Smooth muscle cell (in vitro differentiated cells): ENCODE results near the gene PRKACA. TPM values are rescaled to one million over a fixed set of nuclear protein-coding genes. Genes with fewer than 3 reads are reported as not detected.

Source experiments
- DNase-seq: peaks from one replicate; lab custom pipeline; 2025; ENCODE audit not compliant: unreplicated experiment; lab: John Stamatoyannopoulos, UW
- H2AFZ ChIP-seq: fragments of 200-600 bp; sonication (generic); 2 replicates; pipeline ENCODE4 v1.6.0; 2016; ENCODE audit warnings: antibody characterized with exemption, low read depth, mild to moderate bottlenecking
- H3F3A ChIP-seq: fragments of 200-600 bp; sonication (generic); 2 replicates; pipeline ENCODE4 v1.6.0; 2017; ENCODE audit warnings: antibody characterized with exemption, low read depth
- H3K27ac ChIP-seq: fragments of 200-600 bp; sonication (generic); 2 replicates; pipeline ENCODE4 v1.5.1; 2016; ENCODE audit warnings: low read depth, mild to moderate bottlenecking
- H3K27me3 ChIP-seq: fragments of 200-600 bp; sonication (generic); 2 replicates; pipeline ENCODE4 v1.6.1; 2016; ENCODE audit warnings: low read depth, mild to moderate bottlenecking
- H3K36me3 ChIP-seq: fragments of 200-600 bp; sonication (generic); 2 replicates; pipeline ENCODE4 v1.5.1; 2016; ENCODE audit warnings: low read depth
- H3K4me1 ChIP-seq: fragments of 200-600 bp; sonication (generic); 2 replicates; pipeline ENCODE4 v1.5.1; 2016; ENCODE audit warnings: low read depth
- H3K4me2 ChIP-seq: fragments of 200-600 bp; sonication (generic); 2 replicates; pipeline ENCODE4 v1.6.0; 2016; ENCODE audit warnings: mild to moderate bottlenecking
- H3K4me3 ChIP-seq: fragments of 200-600 bp; sonication (generic); 2 replicates; pipeline ENCODE4 v1.5.1; 2016; ENCODE audit warnings: mild to moderate bottlenecking
- H3K79me2 ChIP-seq: fragments of 200-600 bp; sonication (generic); 2 replicates; pipeline ENCODE4 v1.6.0; 2016; ENCODE audit warnings: low read depth, mild to moderate bottlenecking
- H3K9ac ChIP-seq: fragments of 200-600 bp; sonication (generic); 2 replicates; pipeline ENCODE4 v1.6.0; 2016; ENCODE audit warnings: low read depth
- H3K9me3 ChIP-seq: fragments of 200-600 bp; sonication (generic); replicated peaks from 2 replicates; pipeline ENCODE4 v1.5.1; 2016; ENCODE audit warnings: low read depth
- H4K20me1 ChIP-seq: fragments of 200-600 bp; sonication (generic); 2 replicates; pipeline ENCODE4 v1.6.0; 2016; ENCODE audit warnings: low read depth
- WGBS: methylation state at CpG from one replicate; pipeline ENCODE4 v1.1.7; 2016; ENCODE audit warnings: low lambda C conversion rate; 5-methylcytosine and 5-hydroxymethylcytosine counted together
- polyA plus RNA-seq: library from polyadenylated mRNA; unstranded; fragments of >200 nt; fragmentation: Nextera tagmentation; extraction: Ambion mirVana; gene quantifications from 2 replicates; pipeline ENCODE4 v1.2.1, GENCODE V29; 2016
- total RNA-seq: library from RNA; depleted of rRNA; stranded (reverse); fragments of >200 nt; gene quantifications from 2 replicates; pipeline ENCODE4 v1.2.3, GENCODE V29; 2014
- TF ChIP-seq, protein P1 (sequence below): fragments of 200-600 bp; sonication (generic); IDR thresholded peaks from 2 replicates; pipeline ENCODE4 v1.5.1; 2017; ENCODE audit warnings: borderline replicate concordance, mild to moderate bottlenecking, antibody characterized with exemption; ENCODE audit not compliant: insufficient read depth, poor library complexity, severe bottlenecking

Gene PRKACA
- total and polyA plus RNA-seq, 2 experiments from 2014 or later = 11.1 to 30.3 TPM

DNA sequence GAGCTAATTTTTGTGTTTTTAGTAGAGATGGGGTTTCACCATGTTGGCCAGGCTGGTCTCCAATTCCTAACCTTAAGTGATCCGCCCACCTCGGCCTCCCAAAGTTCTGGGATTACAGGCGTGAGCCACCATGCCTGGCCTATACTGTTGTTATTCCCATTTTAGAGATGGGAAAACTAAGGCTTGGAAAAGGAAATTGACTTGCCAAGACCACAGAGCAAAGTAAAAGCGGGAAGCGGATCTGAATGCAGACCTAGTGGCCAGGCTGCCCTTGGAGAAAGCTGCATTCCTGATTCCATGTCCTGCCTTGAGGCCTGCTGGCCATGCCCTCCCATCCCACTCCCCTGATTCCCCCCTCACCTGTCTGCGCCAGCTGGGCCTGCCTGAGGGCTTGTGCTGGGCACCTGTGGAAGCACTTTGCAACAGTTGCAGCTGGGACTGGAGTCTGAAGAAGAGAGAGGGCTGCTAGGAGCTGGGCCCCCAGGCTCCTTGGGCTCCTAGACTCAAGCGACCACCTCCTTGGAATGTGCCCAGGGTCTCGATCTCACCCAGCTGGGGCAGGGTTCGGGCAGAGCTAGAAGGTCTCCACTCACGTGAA lies 61.4 kb downstream of the PRKACA start:
- Histone ChIP-seq H3K4me2 (no peak overlapping the region), H4K20me1 (no peaks in the 10 kb centered on the region), H3K27me3 (peaks cover 9% of the 10 kb centered on the region), H3K9ac (no peak overlapping the region), H3F3A (no peaks in the 10 kb centered on the region), H3K36me3 (no peaks in the 10 kb centered on the region), H3K79me2 (no peaks in the 10 kb centered on the region), H3K27ac (no peak overlapping the region), H3K9me3 (no peaks in the 10 kb centered on the region), H3K4me3 (no peak overlapping the region), H2AFZ (no peak overlapping the region), H3K4me1 (no peaks in the 10 kb centered on the region)
- DNase-seq = no peak
- TF ChIP-seq, protein P1, sequence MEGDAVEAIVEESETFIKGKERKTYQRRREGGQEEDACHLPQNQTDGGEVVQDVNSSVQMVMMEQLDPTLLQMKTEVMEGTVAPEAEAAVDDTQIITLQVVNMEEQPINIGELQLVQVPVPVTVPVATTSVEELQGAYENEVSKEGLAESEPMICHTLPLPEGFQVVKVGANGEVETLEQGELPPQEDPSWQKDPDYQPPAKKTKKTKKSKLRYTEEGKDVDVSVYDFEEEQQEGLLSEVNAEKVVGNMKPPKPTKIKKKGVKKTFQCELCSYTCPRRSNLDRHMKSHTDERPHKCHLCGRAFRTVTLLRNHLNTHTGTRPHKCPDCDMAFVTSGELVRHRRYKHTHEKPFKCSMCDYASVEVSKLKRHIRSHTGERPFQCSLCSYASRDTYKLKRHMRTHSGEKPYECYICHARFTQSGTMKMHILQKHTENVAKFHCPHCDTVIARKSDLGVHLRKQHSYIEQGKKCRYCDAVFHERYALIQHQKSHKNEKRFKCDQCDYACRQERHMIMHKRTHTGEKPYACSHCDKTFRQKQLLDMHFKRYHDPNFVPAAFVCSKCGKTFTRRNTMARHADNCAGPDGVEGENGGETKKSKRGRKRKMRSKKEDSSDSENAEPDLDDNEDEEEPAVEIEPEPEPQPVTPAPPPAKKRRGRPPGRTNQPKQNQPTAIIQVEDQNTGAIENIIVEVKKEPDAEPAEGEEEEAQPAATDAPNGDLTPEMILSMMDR = no peak
- WGBS = 93% methylated on average over 10 of the region's 10 CpGs

DNA sequence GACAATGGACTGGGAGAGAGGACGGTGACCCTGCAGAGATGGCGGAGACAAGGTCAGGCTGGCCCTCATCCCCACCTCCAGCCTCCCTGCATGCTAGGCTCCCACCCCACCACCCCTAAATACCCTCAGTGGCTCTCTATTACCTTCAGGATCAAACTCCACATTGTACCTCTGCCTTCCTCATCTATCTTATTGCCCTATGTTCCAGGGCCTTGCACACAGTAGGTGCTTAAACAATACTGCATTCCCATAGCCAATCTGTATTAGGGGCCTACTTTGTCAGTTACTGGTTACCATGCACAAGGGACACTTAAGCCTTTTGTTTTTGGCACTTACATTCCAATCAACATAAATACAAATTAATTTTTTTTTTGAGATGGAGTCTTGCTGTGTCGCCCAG lies 62.2 kb downstream of the PRKACA start:
- Histone ChIP-seq H3K9me3 (no peaks in the 10 kb centered on the region), H2AFZ (no peak overlapping the region), H3F3A (no peaks in the 10 kb centered on the region), H3K27ac (no peak overlapping the region), H3K4me3 (no peak overlapping the region), H4K20me1 (no peaks in the 10 kb centered on the region), H3K79me2 (no peaks in the 10 kb centered on the region), H3K4me2 (no peak overlapping the region), H3K36me3 (no peaks in the 10 kb centered on the region), H3K27me3 (peaks cover 9% of the 10 kb centered on the region), H3K4me1 (no peaks in the 10 kb centered on the region), H3K9ac (no peak overlapping the region)
- WGBS = 90% methylated on average over 3 of the region's 3 CpGs
- DNase-seq = no peak
- TF ChIP-seq, protein P1 = no peak

DNA sequence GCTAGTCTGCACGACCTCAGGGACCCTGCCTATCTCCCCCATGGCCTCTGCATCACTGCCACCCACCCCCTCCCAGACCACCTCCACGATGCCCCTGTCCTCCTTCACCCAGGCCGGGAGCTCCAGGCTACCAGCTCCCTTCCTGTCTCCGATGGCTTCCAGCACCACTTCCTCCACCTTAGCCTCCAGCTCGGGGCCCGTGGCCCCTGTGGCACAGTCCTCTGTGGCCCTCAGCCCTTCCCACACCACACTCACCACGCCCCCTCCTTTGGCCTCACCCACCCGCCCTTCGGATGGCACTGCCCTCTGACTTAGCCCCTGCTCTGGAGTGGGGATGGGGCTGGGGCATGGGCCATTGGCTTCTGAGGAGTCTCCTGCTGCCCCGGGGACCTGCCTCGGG lies 62.8 kb downstream of the PRKACA start:
- Histone ChIP-seq H3K36me3 (no peaks in the 10 kb centered on the region), H3K4me3 (no peak overlapping the region), H3K79me2 (no peaks in the 10 kb centered on the region), H3K9me3 (no peaks in the 10 kb centered on the region), H3K9ac (no peak overlapping the region), H3K27me3 (peaks cover 9% of the 10 kb centered on the region), H3F3A (no peaks in the 10 kb centered on the region), H3K4me1 (no peaks in the 10 kb centered on the region), H2AFZ (no peak overlapping the region), H4K20me1 (no peaks in the 10 kb centered on the region), H3K4me2 (no peak overlapping the region), H3K27ac (no peak overlapping the region)
- WGBS = 92% methylated on average over 9 of the region's 11 CpGs
- no peak for DNase-seq
- TF ChIP-seq, protein P1 = no peak

DNA sequence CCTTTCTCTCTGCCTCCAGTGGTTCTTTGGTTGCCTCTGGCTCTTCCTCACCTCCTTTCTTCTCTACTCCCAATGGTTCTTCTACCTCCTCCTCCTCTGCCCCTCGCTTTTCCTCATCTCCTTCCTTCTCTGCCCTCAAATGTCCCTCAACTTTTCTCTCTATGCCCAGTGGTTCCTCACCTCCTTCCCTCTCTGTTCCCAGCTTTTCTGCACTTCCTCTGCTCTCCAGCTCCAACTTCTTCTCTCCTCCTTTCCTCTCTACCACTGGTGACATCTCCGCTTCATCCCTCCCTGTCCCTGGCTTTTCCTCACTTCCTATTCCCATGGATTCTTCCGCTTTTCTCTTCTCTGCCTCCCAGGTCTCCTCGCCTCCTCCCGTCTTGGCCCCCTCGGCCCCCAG lies 63.5 kb downstream of the PRKACA start:
- no peak overlapping the region for H3K4me3 ChIP-seq
- H3F3A ChIP-seq = no peaks in the 10 kb centered on the region
- H3K4me1 ChIP-seq = no peaks in the 10 kb centered on the region
- no peaks in the 10 kb centered on the region for H3K36me3 ChIP-seq
- H3K27me3 ChIP-seq = peaks cover 9% of the 10 kb centered on the region
- WGBS = 95% methylated on average over 6 of the region's 6 CpGs
- TF ChIP-seq, protein P1 = no peak
- H3K4me2 ChIP-seq = no peak overlapping the region
- DNase-seq = no peak
- no peaks in the 10 kb centered on the region for H3K9me3 ChIP-seq
- no peaks in the 10 kb centered on the region for H4K20me1 ChIP-seq
- H2AFZ ChIP-seq = no peak overlapping the region
- H3K27ac ChIP-seq = no peak overlapping the region
- no peak overlapping the region for H3K9ac ChIP-seq
- no peaks in the 10 kb centered on the region for H3K79me2 ChIP-seq
